ENCODE results near the gene PTPRT. TPM values are rescaled to one million over a fixed set of nuclear protein-coding genes. Genes with fewer than 3 reads are reported as not detected.

PTPRT gene
- total RNA-seq, 2 experiments from 2014 or later, result not detected

GRCh38 chr20:42134265-42135098, 1055.2 kb downstream of the PTPRT start:
- DNase-seq, result no peak
- no peaks in the 10 kb centered on the region for H3K9me3 Mint-ChIP-seq
- no peaks in the 10 kb centered on the region for H3K36me3 Mint-ChIP-seq
- no peak overlapping the region for H3K4me3 Mint-ChIP-seq
- peaks cover 4% of the 10 kb centered on the region for H3K27me3 Mint-ChIP-seq
- no peak overlapping the region for H3K27ac Mint-ChIP-seq
- no peaks in the 10 kb centered on the region for H3K4me1 Mint-ChIP-seq

GRCh38 chr20:42130810-42131596, 1058.7 kb downstream of the PTPRT start:
- Mint-ChIP-seq H3K4me3 (no peak overlapping the region), H3K36me3 (no peaks in the 10 kb centered on the region), H3K9me3 (no peaks in the 10 kb centered on the region), H3K27ac (no peak overlapping the region), H3K27me3 (no peaks in the 10 kb centered on the region), H3K4me1 (no peaks in the 10 kb centered on the region)
- no peak for DNase-seq

- Mint-ChIP-seq H3K36me3 (no peaks in the 10 kb centered on the region), H3K4me3 (no peak overlapping the region), H3K4me1 (no peaks in the 10 kb centered on the region), H3K9me3 (no peaks in the 10 kb centered on the region), H3K27ac (no peak overlapping the region), H3K27me3 (no peaks in the 10 kb centered on the region)
- DNase-seq, result no peak
Observed at GRCh38 chr20:42125426-42125825, 1064.3 kb downstream of the PTPRT start.

- Mint-ChIP-seq H3K36me3 (no peaks in the 10 kb centered on the region), H3K4me3 (no peak overlapping the region), H3K9me3 (no peaks in the 10 kb centered on the region), H3K4me1 (no peaks in the 10 kb centered on the region), H3K27me3 (no peaks in the 10 kb centered on the region), H3K27ac (no peak overlapping the region)
- DNase-seq, result no peak
Observed at GRCh38 chr20:42123981-42124473, 1065.7 kb downstream of the PTPRT start.

- H3K27ac Mint-ChIP-seq, result no peak overlapping the region
- H3K4me1 Mint-ChIP-seq, result no peaks in the 10 kb centered on the region
- DNase-seq, result no peak
- no peak overlapping the region for H3K4me3 Mint-ChIP-seq
- no peaks in the 10 kb centered on the region for H3K27me3 Mint-ChIP-seq
- H3K9me3 Mint-ChIP-seq, result no peaks in the 10 kb centered on the region
- H3K36me3 Mint-ChIP-seq, result no peaks in the 10 kb centered on the region
Observed at GRCh38 chr20:42118409-42119125, 1071.1 kb downstream of the PTPRT start.

- no peak overlapping the region for H3K27ac Mint-ChIP-seq
- H3K36me3 Mint-ChIP-seq, result no peaks in the 10 kb centered on the region
- H3K4me1 Mint-ChIP-seq, result no peaks in the 10 kb centered on the region
- no peaks in the 10 kb centered on the region for H3K9me3 Mint-ChIP-seq
- H3K27me3 Mint-ChIP-seq, result no peaks in the 10 kb centered on the region
- DNase-seq, result no peak
- H3K4me3 Mint-ChIP-seq, result no peak overlapping the region
Observed at GRCh38 chr20:42118001-42118400, 1071.7 kb downstream of the PTPRT start.

GRCh38 chr20:42113236-42113635, 1076.5 kb downstream of the PTPRT start:
- Mint-ChIP-seq H3K4me3 (no peak overlapping the region), H3K9me3 (no peaks in the 10 kb centered on the region), H3K27me3 (no peaks in the 10 kb centered on the region), H3K27ac (no peak overlapping the region), H3K36me3 (no peaks in the 10 kb centered on the region), H3K4me1 (no peaks in the 10 kb centered on the region)
- DNase-seq, result no peak

GRCh38 chr20:42112161-42112560, 1077.5 kb downstream of the PTPRT start:
- H3K9me3 Mint-ChIP-seq, result no peaks in the 10 kb centered on the region
- H3K36me3 Mint-ChIP-seq, result no peaks in the 10 kb centered on the region
- no peaks in the 10 kb centered on the region for H3K27me3 Mint-ChIP-seq
- no peaks in the 10 kb centered on the region for H3K4me1 Mint-ChIP-seq
- DNase-seq, result no peak
- no peak overlapping the region for H3K4me3 Mint-ChIP-seq
- H3K27ac Mint-ChIP-seq, result no peak overlapping the region

- DNase-seq, result no peak
- Mint-ChIP-seq H3K9me3 (no peaks in the 10 kb centered on the region), H3K27ac (no peak overlapping the region), H3K36me3 (no peaks in the 10 kb centered on the region), H3K4me1 (no peaks in the 10 kb centered on the region), H3K4me3 (no peak overlapping the region), H3K27me3 (no peaks in the 10 kb centered on the region)
Observed at GRCh38 chr20:42111349-42111748, 1078.4 kb downstream of the PTPRT start.

GRCh38 chr20:42110301-42110700, 1079.4 kb downstream of the PTPRT start:
- Mint-ChIP-seq H3K9me3 (no peaks in the 10 kb centered on the region), H3K4me3 (no peak overlapping the region), H3K27me3 (no peaks in the 10 kb centered on the region), H3K36me3 (no peaks in the 10 kb centered on the region), H3K4me1 (no peaks in the 10 kb centered on the region), H3K27ac (no peak overlapping the region)
- DNase-seq, result no peak

GRCh38 chr20:42102000-42102399, 1087.7 kb downstream of the PTPRT start:
- H3K27me3 Mint-ChIP-seq, result no peaks in the 10 kb centered on the region
- no peaks in the 10 kb centered on the region for H3K9me3 Mint-ChIP-seq
- no peaks in the 10 kb centered on the region for H3K36me3 Mint-ChIP-seq
- H3K27ac Mint-ChIP-seq, result no peak overlapping the region
- H3K4me1 Mint-ChIP-seq, result no peaks in the 10 kb centered on the region
- DNase-seq, result no peak
- H3K4me3 Mint-ChIP-seq, result no peak overlapping the region

- DNase-seq, result no peak
- Mint-ChIP-seq H3K9me3 (no peaks in the 10 kb centered on the region), H3K4me3 (no peak overlapping the region), H3K4me1 (no peaks in the 10 kb centered on the region), H3K27me3 (no peaks in the 10 kb centered on the region), H3K27ac (no peak overlapping the region), H3K36me3 (no peaks in the 10 kb centered on the region)
Observed at GRCh38 chr20:42100137-42100704, 1089.5 kb downstream of the PTPRT start.

GRCh38 chr20:42099101-42099500, 1090.6 kb downstream of the PTPRT start:
- no peak overlapping the region for H3K4me3 Mint-ChIP-seq
- H3K9me3 Mint-ChIP-seq, result no peaks in the 10 kb centered on the region
- no peak for DNase-seq
- no peaks in the 10 kb centered on the region for H3K4me1 Mint-ChIP-seq
- no peaks in the 10 kb centered on the region for H3K27me3 Mint-ChIP-seq
- H3K36me3 Mint-ChIP-seq, result no peaks in the 10 kb centered on the region
- no peak overlapping the region for H3K27ac Mint-ChIP-seq

GRCh38 chr20:42098418-42098817, 1091.3 kb downstream of the PTPRT start:
- Mint-ChIP-seq H3K4me3 (no peak overlapping the region), H3K4me1 (no peaks in the 10 kb centered on the region), H3K36me3 (no peaks in the 10 kb centered on the region), H3K27ac (no peak overlapping the region), H3K9me3 (no peaks in the 10 kb centered on the region), H3K27me3 (no peaks in the 10 kb centered on the region)
- DNase-seq, result no peak

- no peak for DNase-seq
- Mint-ChIP-seq H3K36me3 (no peaks in the 10 kb centered on the region), H3K27ac (no peak overlapping the region)
Observed at GRCh38 chr20:42097741-42098140, 1092.0 kb downstream of the PTPRT start.

More at GRCh38 chr20:42097741-42098140, 1092.0 kb downstream of the PTPRT start:
- no peaks in the 10 kb centered on the region for H3K4me1 Mint-ChIP-seq
- no peaks in the 10 kb centered on the region for H3K27me3 Mint-ChIP-seq
- no peak overlapping the region for H3K4me3 Mint-ChIP-seq
- H3K9me3 Mint-ChIP-seq, result no peaks in the 10 kb centered on the region
